Hindlimb muscle (tissue), 1 donor: ENCODE data around the gene NAXE. TPM values are rescaled to one million over a fixed set of nuclear protein-coding genes. Genes with fewer than 3 reads are reported as not detected.
"Not testable (repeated sequence)": the region's sequence is repeated elsewhere in the genome, so short reads cannot be mapped to it uniquely, and the experiment has no call there.

ENCODE experiments used
- DNase-seq: peaks from one replicate; pipeline ENCODE4 v3.0.0-alpha.2; 2013
- polyA plus RNA-seq: library from polyadenylated mRNA; unstranded; fragments of 120-200 nt; gene quantifications from one replicate; pipeline ENCODE4 v1.2.1, GENCODE V29; 2013; ENCODE audit not compliant: insufficient read length

Gene NAXE
- 26.1 TPM for polyA plus RNA-seq

- DNase-seq: peak; percentile 78
Measured at GRCh38 chr1:156591432-156592157, at the start of gene NAXE. TSS of gene NAXE (plus strand) at chr1:156591776. CDS start at chr1:156591805, 29 bp downstream.

GRCh38 chr1:156543066-156543465 lies 48.5 kb upstream of the NAXE start:
- DNase-seq: no peak

GRCh38 chr1:156544592-156545102 lies 46.9 kb upstream of the NAXE start:
- DNase-seq: no peak

- no peak for DNase-seq
Measured at GRCh38 chr1:156546267-156546666, 45.3 kb upstream of the NAXE start.

- no peak for DNase-seq
Measured at GRCh38 chr1:156547434-156547833, 44.1 kb upstream of the NAXE start.

GRCh38 chr1:156547982-156548381 lies 43.6 kb upstream of the NAXE start:
- DNase-seq: no peak

GRCh38 chr1:156549390-156549789 lies 42.2 kb upstream of the NAXE start:
- no peak for DNase-seq

GRCh38 chr1:156549831-156550230 lies 41.7 kb upstream of the NAXE start:
- no peak for DNase-seq

- no peak for DNase-seq
Measured at GRCh38 chr1:156550346-156550745, 41.2 kb upstream of the NAXE start.

GRCh38 chr1:156551066-156551643 lies 40.4 kb upstream of the NAXE start:
- DNase-seq: no peak

- no peak for DNase-seq
Measured at GRCh38 chr1:156551869-156552268, 39.7 kb upstream of the NAXE start.

GRCh38 chr1:156552518-156552917 lies 39.1 kb upstream of the NAXE start:
- no peak for DNase-seq

GRCh38 chr1:156552937-156553336 lies 38.6 kb upstream of the NAXE start:
- DNase-seq: not testable (repeated sequence)

- peak; percentile 22 for DNase-seq
Measured at GRCh38 chr1:156553860-156554485, 37.6 kb upstream of the NAXE start.

- no peak for DNase-seq
Measured at GRCh38 chr1:156554971-156555370, 36.6 kb upstream of the NAXE start.

- no peak for DNase-seq
Measured at GRCh38 chr1:156555715-156556114, 35.9 kb upstream of the NAXE start.

GRCh38 chr1:156556354-156556753 lies 35.2 kb upstream of the NAXE start:
- DNase-seq: no peak

GRCh38 chr1:156559086-156559796 lies 32.3 kb upstream of the NAXE start:
- DNase-seq: no peak

GRCh38 chr1:156559797-156560385 lies 31.7 kb upstream of the NAXE start:
- no peak for DNase-seq

- DNase-seq: no peak
Measured at GRCh38 chr1:156560585-156561163, 30.9 kb upstream of the NAXE start.

- DNase-seq: no peak
Measured at GRCh38 chr1:156565519-156565918, 26.1 kb upstream of the NAXE start.

- no peak for DNase-seq
Measured at GRCh38 chr1:156566436-156566835, 25.1 kb upstream of the NAXE start.
